OCI-LY7 (cell line): Measurements from ENCODE around the gene VEGFA.

Experiments used
- EZH2phosphoT487 ChIP-seq: fragments of 200-600 bp; sonication (generic); IDR thresholded peaks from 2 replicates; pipeline ENCODE4 v1.6.1; 2018; ENCODE audit warnings: low read depth, borderline replicate concordance, mild to moderate bottlenecking, mixed run types, antibody characterized with exemption, low read length, moderate library complexity, mixed read lengths
- TF ChIP-seq, protein P1 (sequence below): fragments of 200-600 bp; sonication (generic); conservative IDR thresholded peaks from 2 replicates; pipeline ENCODE4 v1.5.1; 2014; ENCODE audit warnings: mild to moderate bottlenecking, antibody characterized with exemption, low read length, moderate library complexity, mixed read lengths

DNA sequence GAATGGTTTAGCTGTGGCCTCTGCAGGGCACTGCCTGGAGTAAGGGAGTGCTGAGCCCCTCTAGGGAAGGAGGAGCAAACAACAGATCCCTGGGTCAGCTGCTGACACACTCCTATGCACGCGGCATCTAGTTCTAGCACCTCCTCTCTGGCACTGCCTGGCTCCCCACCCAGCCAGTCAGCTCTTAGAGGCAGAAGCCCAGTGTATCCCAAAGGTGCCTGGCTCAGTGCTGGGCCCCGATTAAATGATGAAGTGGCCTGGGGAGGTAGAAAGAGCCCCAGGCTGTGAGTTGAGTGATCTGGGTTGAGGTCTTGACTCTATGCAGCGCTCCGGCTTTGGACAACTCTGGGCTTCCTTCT, 7.6 kb upstream of the VEGFA start:
- TF ChIP-seq, protein P1, sequence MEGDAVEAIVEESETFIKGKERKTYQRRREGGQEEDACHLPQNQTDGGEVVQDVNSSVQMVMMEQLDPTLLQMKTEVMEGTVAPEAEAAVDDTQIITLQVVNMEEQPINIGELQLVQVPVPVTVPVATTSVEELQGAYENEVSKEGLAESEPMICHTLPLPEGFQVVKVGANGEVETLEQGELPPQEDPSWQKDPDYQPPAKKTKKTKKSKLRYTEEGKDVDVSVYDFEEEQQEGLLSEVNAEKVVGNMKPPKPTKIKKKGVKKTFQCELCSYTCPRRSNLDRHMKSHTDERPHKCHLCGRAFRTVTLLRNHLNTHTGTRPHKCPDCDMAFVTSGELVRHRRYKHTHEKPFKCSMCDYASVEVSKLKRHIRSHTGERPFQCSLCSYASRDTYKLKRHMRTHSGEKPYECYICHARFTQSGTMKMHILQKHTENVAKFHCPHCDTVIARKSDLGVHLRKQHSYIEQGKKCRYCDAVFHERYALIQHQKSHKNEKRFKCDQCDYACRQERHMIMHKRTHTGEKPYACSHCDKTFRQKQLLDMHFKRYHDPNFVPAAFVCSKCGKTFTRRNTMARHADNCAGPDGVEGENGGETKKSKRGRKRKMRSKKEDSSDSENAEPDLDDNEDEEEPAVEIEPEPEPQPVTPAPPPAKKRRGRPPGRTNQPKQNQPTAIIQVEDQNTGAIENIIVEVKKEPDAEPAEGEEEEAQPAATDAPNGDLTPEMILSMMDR, result no peak
- no peak for TF ChIP-seq EZH2phosphoT487
